Body of pancreas (tissue), 4 donors: Measurements from ENCODE around the gene CD84. TPM values are rescaled to one million over a fixed set of nuclear protein-coding genes. Genes with fewer than 3 reads are reported as not detected.

ENCODE experiments used
- ATAC-seq: fragments of 150-250 bp; one replicate; pipeline ENCODE4 v1.9.1; 2016
- DNase-seq, 4 donors: peaks; one replicate each; pipeline ENCODE4 v3.0.0-alpha.2; 2019
- H3K27ac ChIP-seq, 4 donors: fragments of 200-600 bp; sonication (generic); 1 replicate in 3 of 4; 2 replicates in 1 of 4; pipeline versions ENCODE4 v1.5.1 to v1.6.1; 2016 to 2019; ENCODE audit warnings: mild to moderate bottlenecking in 1 of 4, mixed read lengths in 1 of 4, moderate library complexity in 1 of 4
- H3K27me3 ChIP-seq, 2 donors: fragments of 200-600 bp; sonication (generic); one replicate each; pipeline ENCODE4 v1.6.0; 2016; ENCODE audit warnings: mild to moderate bottlenecking in 1 of 2
- H3K36me3 ChIP-seq, 2 donors: fragments of 200-600 bp; sonication (generic); replicated peaks in 1 of 2; 2 replicates each; pipeline ENCODE4 v1.5.1; 2016; ENCODE audit warnings: low read depth in 2 of 2; ENCODE audit not compliant: insufficient read depth in 1 of 2
- H3K4me1 ChIP-seq: fragments of 200-600 bp; sonication (generic); one replicate; pipeline ENCODE4 v1.6.0; 2016
- H3K4me3 ChIP-seq, 2 donors: fragments of 200-600 bp; sonication (generic); 1 replicate in 1 of 2; 2 replicates in 1 of 2; pipeline ENCODE4 v1.5.1; 2016 to 2019
- H3K9me3 ChIP-seq, 3 donors: fragments of 200-600 bp; sonication (generic); 1 replicate in 2 of 3; 2 replicates in 1 of 3; pipeline ENCODE4 v1.5.1; 2016
- CTCF ChIP-seq, 7 experiments: fragments of 450-650 bp in 4 of 7; fragments of 200-600 bp in 3 of 7; sonication (generic) in 3 of 7; IDR thresholded peaks; one replicate each; pipeline ENCODE4 v1.5.1; 2016 to 2019; ENCODE audit warnings: antibody characterized with exemption in 7 of 7
- POLR2A ChIP-seq, 3 donors: fragments of 450-650 bp; IDR thresholded peaks; one replicate each; pipeline ENCODE4 v1.6.1; 2016; ENCODE audit warnings: antibody characterized with exemption in 3 of 3, mild to moderate bottlenecking in 2 of 3
- WGBS, 2 donors: methylation state at CpG; one replicate each; pipeline ENCODE4 v1.1.5; 2017; 5-methylcytosine and 5-hydroxymethylcytosine counted together
- intact Hi-C: fragments of 100-400 bp; cut with DNase I; formaldehyde crosslinking; loops from one replicate; pipeline ENCODE4 v1.15.1; 2023
- total RNA-seq, 2 donors: library from RNA; depleted of rRNA; stranded (reverse); fragments of >200 nt; gene quantifications; one replicate each; pipeline ENCODE4 v1.1.0, GENCODE V29; 2016

Gene CD84
- total RNA-seq, 2 donors from 2014 or later = 3.0 to 7.0 TPM

GRCh38 chr1:160546942-160547341 is 32.4 kb downstream of the CD84 start:
- peak in 1 of 4 donors; percentile 52 for DNase-seq
- 73 to 80% methylated on average over 2 of the region's 2 CpGs for WGBS, 2 donors
- H3K9me3 ChIP-seq = no peaks in the 10 kb centered on the region
- TF ChIP-seq CTCF (IDR thresholded peaks at IDR 0.05) = no peak
- TF ChIP-seq POLR2A (IDR thresholded peaks at IDR 0.05) = no peak
- H3K27ac ChIP-seq = no peak overlapping the region
- no peaks in the 10 kb centered on the region for H3K36me3 ChIP-seq
- no peaks in the 10 kb centered on the region for H3K27me3 ChIP-seq
- no peak for ATAC-seq
- no peak overlapping the region for H3K4me3 ChIP-seq
- peaks cover 47% of the 10 kb centered on the region for H3K4me1 ChIP-seq
- intact Hi-C loops = no loop called here

GRCh38 chr1:160544647-160545046 is 34.6 kb downstream of the CD84 start:
- no peak for TF ChIP-seq POLR2A (IDR thresholded peaks at IDR 0.05)
- TF ChIP-seq CTCF (IDR thresholded peaks at IDR 0.05) = peak in 5 of 7 experiments; percentile 36 to 43 (median 39)
- WGBS, 2 donors = 82 to 90% methylated on average over 1 of the region's 1 CpG
- intact Hi-C loops = no loop called here

GRCh38 chr1:160542303-160542945 is 36.9 kb downstream of the CD84 start:
- Histone ChIP-seq H3K27ac (peak overlapping the region in 3 of 4 donors; percentile 75 to 86 (median 83)), H3K9me3 (no peaks in the 10 kb centered on the region), H3K4me3 (no peak overlapping the region), H3K36me3 (no peaks in the 10 kb centered on the region), H3K4me1 (peaks cover 74% of the 10 kb centered on the region), H3K27me3 (no peaks in the 10 kb centered on the region)
- WGBS, 2 donors = 0 to 1% methylated on average over 2 of the region's 2 CpGs
- DNase-seq = peak; percentile 49 to 64 (median 56)
- TF ChIP-seq CTCF (IDR thresholded peaks at IDR 0.05) = no peak
- TF ChIP-seq POLR2A (IDR thresholded peaks at IDR 0.05) = no peak
- ATAC-seq = peak; percentile 46
- intact Hi-C loops = no loop called here

More at GRCh38 chr1:160544647-160545046, 34.6 kb downstream of the CD84 start:
- Histone ChIP-seq H3K36me3 (no peaks in the 10 kb centered on the region), H3K9me3 (no peaks in the 10 kb centered on the region), H3K4me3 (no peak overlapping the region), H3K27ac (peak overlapping the region in 1 of 4 donors; percentile 24), H3K4me1 (peaks cover 70% of the 10 kb centered on the region), H3K27me3 (no peaks in the 10 kb centered on the region)
- DNase-seq = no peak
- no peak for ATAC-seq

GRCh38 chr1:160541622-160542302 is 37.5 kb downstream of the CD84 start:
- intact Hi-C loops = no loop called here
- WGBS, 2 donors = 5 to 13% methylated on average over 1 of the region's 1 CpG
- no peaks in the 10 kb centered on the region for H3K36me3 ChIP-seq
- no peak for TF ChIP-seq CTCF (IDR thresholded peaks at IDR 0.05)
- TF ChIP-seq POLR2A (IDR thresholded peaks at IDR 0.05) = no peak
- DNase-seq = no peak
- no peaks in the 10 kb centered on the region for H3K27me3 ChIP-seq
- no peaks in the 10 kb centered on the region for H3K9me3 ChIP-seq
- H3K4me3 ChIP-seq = no peak overlapping the region
- peaks cover 80% of the 10 kb centered on the region for H3K4me1 ChIP-seq
- ATAC-seq = no peak
- peak overlapping the region; percentile 50 to 86 (median 79) for H3K27ac ChIP-seq
